Osteoblast (primary cell): ENCODE data around the gene SMG9. TPM values are rescaled to one million over a fixed set of nuclear protein-coding genes. Genes with fewer than 3 reads are reported as not detected.

ENCODE experiments used
- DNase-seq: peaks from one replicate; pipeline ENCODE4 v3.0.0; 2011; ENCODE audit warnings: low spot score, mixed read lengths; ENCODE audit not compliant: insufficient read length; ENCODE audit errors: missing footprints
- H2AFZ ChIP-seq: 2 replicates; pipeline ENCODE4 v1.6.0; 2011; ENCODE audit warnings: mild to moderate bottlenecking, low read length
- H3K27ac ChIP-seq: 2 replicates; pipeline ENCODE4 v1.5.1; 2011; ENCODE audit warnings: mild to moderate bottlenecking, low read depth, low read length, moderate library complexity
- H3K27me3 ChIP-seq: 2 replicates; pipeline ENCODE4 v1.6.0; 2012; ENCODE audit warnings: mild to moderate bottlenecking, control low read depth, inconsistent platforms, low read length, moderate library complexity; ENCODE audit not compliant: insufficient read depth
- H3K36me3 ChIP-seq: 2 replicates; pipeline ENCODE4 v1.5.1; 2011; ENCODE audit warnings: mild to moderate bottlenecking, low read length, control low read depth, moderate library complexity; ENCODE audit not compliant: insufficient read depth
- H3K4me1 ChIP-seq: 2 replicates; pipeline ENCODE4 v1.5.1; 2011; ENCODE audit warnings: mild to moderate bottlenecking, low read length, control low read depth, moderate library complexity; ENCODE audit not compliant: insufficient read depth
- H3K4me2 ChIP-seq: 2 replicates; pipeline ENCODE4 v1.6.0; 2011; ENCODE audit warnings: mild to moderate bottlenecking, low read length; ENCODE audit not compliant: insufficient read depth
- H3K4me3 ChIP-seq: fragments of 200-600 bp; sonication (generic); 3 replicates; pipeline ENCODE4 v1.5.1; 2012; ENCODE audit warnings: mild to moderate bottlenecking, low read length, inconsistent platforms; ENCODE audit not compliant: insufficient read depth
- H3K79me2 ChIP-seq: 2 replicates; pipeline ENCODE4 v1.6.0; 2012; ENCODE audit warnings: mild to moderate bottlenecking, low read length, control low read depth, inconsistent platforms; ENCODE audit not compliant: insufficient read depth
- H3K9me3 ChIP-seq: 2 replicates; pipeline ENCODE4 v1.5.1; 2011; ENCODE audit warnings: low read depth, low read length, control low read depth
- H4K20me1 ChIP-seq: 2 replicates; pipeline ENCODE4 v1.6.0; 2012; ENCODE audit warnings: mild to moderate bottlenecking, low read length, control low read depth; ENCODE audit not compliant: insufficient read depth
- CTCF ChIP-seq: IDR thresholded peaks from 2 replicates; pipeline ENCODE4 v1.5.1; 2011; ENCODE audit warnings: mild to moderate bottlenecking, low read depth, low read length, moderate library complexity; ENCODE audit errors: extremely low read depth
- total RNA-seq: library from RNA; depleted of rRNA; stranded (reverse); fragments of >200 nt; gene quantifications from 2 replicates; pipeline ENCODE4 v1.2.3, GENCODE V29; 2012

Gene SMG9
- total RNA-seq, 1 donor, result 14.5 TPM

- no peak for DNase-seq
- H3K9me3 ChIP-seq, result no peaks in the 10 kb centered on the region
- no peaks in the 10 kb centered on the region for H4K20me1 ChIP-seq
- no peaks in the 10 kb centered on the region for H3K79me2 ChIP-seq
- H3K4me3 ChIP-seq, result no peak overlapping the region
- H3K4me1 ChIP-seq, result no peaks in the 10 kb centered on the region
- H3K27me3 ChIP-seq, result no peaks in the 10 kb centered on the region
- no peak for TF ChIP-seq CTCF
- no peak overlapping the region for H2AFZ ChIP-seq
- no peak overlapping the region for H3K4me2 ChIP-seq
- H3K27ac ChIP-seq, result no peak overlapping the region
- peaks cover 12% of the 10 kb centered on the region for H3K36me3 ChIP-seq
Observed at GRCh38 chr19:43724896-43725295, 29.9 kb downstream of the SMG9 start.

GRCh38 chr19:43723588-43723987 is 31.2 kb downstream of the SMG9 start:
- H3K4me2 ChIP-seq, result no peak overlapping the region
- peak; percentile 31 for TF ChIP-seq CTCF
- H3K4me3 ChIP-seq, result no peak overlapping the region
- no peak for DNase-seq
- H3K36me3 ChIP-seq, result peaks cover 2% of the 10 kb centered on the region
- no peak overlapping the region for H2AFZ ChIP-seq
- H3K27ac ChIP-seq, result no peak overlapping the region
- H3K79me2 ChIP-seq, result no peaks in the 10 kb centered on the region
- H3K9me3 ChIP-seq, result no peaks in the 10 kb centered on the region
- no peaks in the 10 kb centered on the region for H3K4me1 ChIP-seq
- H4K20me1 ChIP-seq, result no peaks in the 10 kb centered on the region
- H3K27me3 ChIP-seq, result no peaks in the 10 kb centered on the region

- Histone ChIP-seq H3K79me2 (no peaks in the 10 kb centered on the region), H2AFZ (no peak overlapping the region), H3K27ac (no peak overlapping the region), H3K4me1 (no peaks in the 10 kb centered on the region), H4K20me1 (no peaks in the 10 kb centered on the region), H3K4me2 (no peak overlapping the region), H3K4me3 (no peak overlapping the region), H3K27me3 (no peaks in the 10 kb centered on the region), H3K9me3 (no peaks in the 10 kb centered on the region), H3K36me3 (no peaks in the 10 kb centered on the region)
- TF ChIP-seq CTCF, result no peak
- no peak for DNase-seq
Observed at GRCh38 chr19:43721469-43722048, 33.2 kb downstream of the SMG9 start.

GRCh38 chr19:43720936-43721335 is 33.8 kb downstream of the SMG9 start:
- Histone ChIP-seq H3K79me2 (no peaks in the 10 kb centered on the region), H3K9me3 (no peaks in the 10 kb centered on the region), H3K27me3 (no peaks in the 10 kb centered on the region), H3K4me3 (no peak overlapping the region), H2AFZ (no peak overlapping the region), H3K4me2 (no peak overlapping the region), H3K36me3 (no peaks in the 10 kb centered on the region), H4K20me1 (no peaks in the 10 kb centered on the region), H3K27ac (no peak overlapping the region), H3K4me1 (no peaks in the 10 kb centered on the region)
- peak; percentile 84 for DNase-seq
- no peak for TF ChIP-seq CTCF
